IPS-18c (cell line): ENCODE measurements around the gene TYR.
A peak's percentile ranks its signal among the peaks of the same experiment; 100 is the strongest.
"Not testable (repeated sequence)": the region's sequence is repeated elsewhere in the genome, so short reads cannot be mapped to it uniquely, and the experiment has no call there.

Experiments
- H3K4me3 ChIP-seq: 2 replicates; pipeline ENCODE4 v1.7.0; 2013; ENCODE audit warnings: low read depth, mild to moderate bottlenecking, low read length, moderate library complexity; ENCODE audit not compliant: insufficient read depth
- H3K9me3 ChIP-seq: one replicate; pipeline ENCODE4 v1.6.1; 2013; ENCODE audit warnings: mild to moderate bottlenecking, low read length, moderate library complexity; ENCODE audit not compliant: control insufficient read depth, insufficient read depth

The TYR gene

DNA sequence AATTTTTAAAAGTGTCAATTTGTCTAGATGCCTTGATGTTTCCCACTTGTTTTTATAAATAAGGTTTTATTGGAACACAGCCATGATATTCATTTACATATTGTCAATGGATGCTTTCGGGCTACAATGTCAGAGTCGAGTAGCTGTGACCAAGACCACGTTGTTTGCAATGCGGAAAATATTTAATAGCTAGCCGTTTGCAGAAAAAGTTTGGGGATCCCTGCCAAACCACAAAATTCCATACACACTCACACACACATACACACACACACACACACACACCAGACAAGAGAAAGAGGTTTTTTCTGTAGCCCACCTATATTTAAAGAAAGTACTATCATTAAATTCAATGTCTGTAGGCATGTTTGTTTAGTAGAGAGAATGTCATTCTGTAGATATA, 58.3 kb downstream of the TYR start:
- no peak overlapping the region for H3K4me3 ChIP-seq
- no peaks in the 10 kb centered on the region for H3K9me3 ChIP-seq

DNA sequence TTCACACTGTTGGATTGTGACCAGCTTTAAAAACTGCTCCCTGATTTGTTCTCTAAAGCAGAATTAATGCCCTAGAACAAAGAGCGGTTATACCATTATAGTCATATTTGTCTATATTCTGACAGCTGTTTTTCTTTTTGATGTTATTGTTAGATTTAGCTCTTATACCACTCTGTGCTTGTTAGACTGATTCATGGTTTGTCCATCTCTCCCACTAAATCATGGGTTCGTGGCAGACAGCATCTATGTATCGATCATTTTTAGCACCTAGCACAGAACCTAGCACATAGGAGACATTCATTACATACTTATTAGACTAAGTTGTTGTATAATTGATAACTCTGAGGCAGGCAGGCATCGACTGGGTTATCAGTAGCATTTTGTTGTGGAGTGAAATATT, 69.3 kb downstream of the TYR start:
- H3K9me3 ChIP-seq = not testable (repeated sequence)

DNA sequence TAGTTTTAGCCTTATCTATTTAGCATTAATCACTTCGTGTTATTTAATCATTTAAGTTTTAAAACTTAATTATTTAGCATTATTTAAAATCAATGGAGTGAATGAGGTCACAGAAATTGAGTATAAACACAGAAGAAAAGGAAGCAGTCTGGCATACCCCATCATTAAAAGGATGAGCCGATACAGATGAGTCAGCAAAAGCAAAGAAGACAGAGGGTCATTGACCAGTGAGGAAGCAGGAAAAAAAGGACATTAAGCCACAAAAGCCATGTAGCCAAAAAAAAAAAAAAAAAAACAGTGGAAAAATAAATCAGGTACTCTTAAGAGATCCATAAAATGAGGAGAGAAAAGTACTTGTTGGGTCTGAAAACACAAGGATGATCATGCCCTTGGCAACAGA, 71.5 kb downstream of the TYR start:
- Histone ChIP-seq H3K4me3 (no peak overlapping the region), H3K9me3 (no peaks in the 10 kb centered on the region)

More for the DNA sequence above, 69.3 kb downstream of the TYR start:
- not testable (repeated sequence) for H3K4me3 ChIP-seq

DNA sequence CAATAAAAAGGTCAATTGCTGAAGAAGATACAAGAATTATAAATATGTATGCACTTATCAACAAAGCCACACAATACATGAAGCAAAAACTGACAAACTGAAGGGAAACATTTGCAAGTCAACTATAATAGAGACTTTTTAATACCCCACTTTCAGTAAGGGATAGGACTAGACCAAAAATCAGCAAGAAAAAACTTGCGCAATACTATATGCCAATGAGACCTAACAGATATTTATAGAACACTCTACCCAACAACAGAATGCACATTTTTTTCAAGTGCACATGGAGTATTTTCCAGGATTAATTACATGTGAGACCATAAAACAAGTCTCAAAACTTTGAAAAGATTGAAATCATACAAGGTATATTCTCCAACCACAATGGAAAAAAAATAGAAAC, 83.8 kb downstream of the TYR start:
- not testable (repeated sequence) for H3K9me3 ChIP-seq, H3K4me3 ChIP-seq

DNA sequence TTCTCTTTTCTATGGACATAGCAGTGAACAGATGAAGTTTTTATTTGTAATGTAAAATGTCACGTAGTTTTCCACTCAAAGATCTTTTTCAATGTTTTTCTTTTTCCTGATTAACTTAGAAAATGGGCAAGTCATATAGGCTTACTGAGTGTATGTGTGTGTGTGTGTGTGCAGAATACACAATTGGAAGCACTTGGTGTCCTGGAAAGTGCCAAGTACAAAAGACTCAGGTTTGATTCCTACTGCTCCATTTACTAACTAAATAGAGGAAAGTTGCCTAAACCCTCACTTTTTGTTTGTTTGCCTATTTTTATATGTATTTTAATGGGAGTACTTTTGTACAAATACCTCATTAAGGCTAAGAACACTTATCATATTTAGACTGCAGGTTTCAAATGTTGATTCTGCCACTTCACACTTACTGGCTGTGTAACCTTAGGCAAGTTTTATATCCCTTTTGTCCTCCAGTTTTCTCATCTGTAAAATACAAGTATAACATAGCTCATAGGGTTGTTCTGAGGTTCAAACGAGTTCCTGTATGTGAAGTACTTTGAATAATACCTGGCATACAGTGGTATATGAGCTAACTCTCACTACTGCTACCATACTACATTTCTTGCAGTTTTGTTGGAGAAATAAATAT, 90.1 kb downstream of the TYR start:
- no peaks in the 10 kb centered on the region for H3K9me3 ChIP-seq
- H3K4me3 ChIP-seq = no peak overlapping the region

DNA sequence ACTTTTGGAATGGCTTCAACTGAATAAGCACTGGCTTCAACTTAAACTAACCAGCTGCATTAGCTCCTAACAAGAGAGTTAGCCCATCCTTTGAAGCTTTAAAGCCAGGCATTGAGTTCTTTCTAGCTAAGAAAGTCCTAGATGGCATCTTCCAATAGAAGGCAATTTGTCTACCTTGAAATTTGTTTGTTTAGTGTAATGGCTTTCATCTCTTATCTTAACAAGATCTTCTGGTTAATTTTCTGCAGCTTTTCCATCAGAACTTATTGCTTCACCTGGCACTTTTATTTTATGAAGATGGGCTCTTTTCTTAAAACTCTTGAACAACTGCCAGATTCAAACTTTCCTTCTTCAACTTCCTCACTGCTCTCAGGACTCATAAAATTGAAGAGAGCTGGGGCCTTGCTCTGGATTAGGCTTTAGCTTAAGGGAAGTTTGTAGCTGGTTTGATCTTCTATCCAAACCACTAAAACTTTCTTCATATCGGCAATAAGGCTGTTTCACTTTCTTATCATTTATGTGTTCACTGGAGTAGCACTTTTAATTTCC, 94.9 kb downstream of the TYR start:
- H3K4me3 ChIP-seq, H3K9me3 ChIP-seq: not testable (repeated sequence)

DNA sequence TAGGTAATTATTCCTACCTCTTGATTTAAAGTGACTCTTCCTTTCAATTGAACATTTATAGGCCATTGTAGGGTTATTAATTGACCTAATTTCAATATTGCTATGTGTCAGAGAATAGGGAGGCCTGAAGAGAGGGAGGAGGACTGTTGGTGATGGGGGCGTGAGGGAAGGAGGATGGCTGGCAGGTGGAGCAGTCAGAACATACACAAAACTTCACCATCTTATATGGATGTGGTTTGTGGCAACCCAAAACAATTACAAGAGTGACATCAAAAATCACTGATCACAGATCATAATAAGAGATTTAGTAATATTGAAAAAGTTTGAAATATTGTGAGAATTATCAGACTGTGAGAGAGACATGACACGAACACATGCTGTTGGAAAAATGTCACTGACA, 95.5 kb downstream of the TYR start:
- not testable (repeated sequence) for H3K4me3 ChIP-seq

DNA sequence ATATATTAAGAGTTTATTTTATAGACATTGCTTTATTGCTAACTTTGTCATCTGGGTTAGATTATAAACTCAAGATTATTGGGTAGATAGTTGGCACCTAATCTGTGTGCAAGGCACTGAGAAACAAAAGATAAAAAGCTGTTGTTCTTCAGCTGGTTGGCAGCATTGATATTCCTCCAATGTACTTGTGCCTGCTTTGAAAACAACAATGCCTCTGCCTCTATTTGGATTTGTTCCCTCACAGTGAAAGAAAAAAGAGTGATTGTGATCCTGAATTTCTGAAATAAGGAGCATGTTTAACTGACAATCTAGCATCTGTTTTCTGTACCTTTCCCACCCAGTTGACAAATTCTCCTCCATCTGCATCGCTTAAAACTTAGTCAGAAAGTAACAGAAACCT, 98.3 kb downstream of the TYR start:
- H3K9me3 ChIP-seq = no peaks in the 10 kb centered on the region
- H3K4me3 ChIP-seq = no peak overlapping the region

More for the DNA sequence above, 95.5 kb downstream of the TYR start:
- H3K9me3 ChIP-seq = not testable (repeated sequence)

DNA sequence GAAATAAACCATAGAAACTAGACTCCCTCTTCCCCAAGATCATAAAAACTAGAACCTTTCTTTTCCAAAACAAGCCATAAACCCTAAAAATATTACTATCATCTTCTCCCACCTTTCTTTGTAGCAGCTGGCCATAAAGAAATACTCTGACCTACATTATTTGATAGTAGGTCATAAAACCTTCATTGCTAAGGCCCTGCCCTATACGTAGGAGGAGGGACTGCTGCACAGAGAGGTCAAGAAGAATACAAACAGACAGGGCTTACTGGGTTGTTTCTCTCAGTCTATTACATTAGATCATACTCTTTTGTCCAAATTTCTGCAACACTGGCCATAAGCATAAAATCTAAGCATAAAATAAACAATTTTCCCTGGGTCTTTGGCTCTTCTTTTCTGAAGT, 101.5 kb downstream of the TYR start:
- no peaks in the 10 kb centered on the region for H3K9me3 ChIP-seq
- no peak overlapping the region for H3K4me3 ChIP-seq

DNA sequence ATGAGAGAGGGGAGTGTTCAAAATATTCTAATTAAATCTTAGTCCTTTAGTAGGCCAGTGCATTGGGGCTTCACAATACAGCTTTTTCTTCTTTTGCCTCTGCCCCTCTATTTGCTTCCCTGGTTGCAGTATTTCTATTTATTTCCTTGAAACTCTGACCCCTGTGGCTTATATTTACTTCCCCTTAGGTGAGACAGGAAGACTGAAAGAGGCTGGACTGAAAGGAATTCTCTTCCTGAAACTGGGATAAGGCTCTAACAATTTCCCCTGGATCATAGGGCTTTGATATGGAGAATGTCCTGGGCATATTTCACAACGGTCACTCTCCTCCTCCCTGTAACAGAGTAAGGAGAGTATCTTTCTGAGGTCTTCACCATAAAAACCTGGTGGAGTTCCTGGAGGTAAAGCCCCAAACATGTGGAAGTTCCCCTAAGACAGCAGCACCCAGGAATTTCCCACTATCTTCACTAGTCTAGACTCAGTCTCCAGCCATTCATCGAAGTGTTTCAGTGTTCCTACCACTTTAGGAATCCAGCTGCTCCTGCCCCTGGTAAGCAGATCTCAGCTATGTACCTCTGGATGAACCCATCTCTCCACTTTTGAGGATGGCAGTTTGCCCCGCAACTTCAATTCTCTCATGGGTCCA, 103.5 kb downstream of the TYR start:
- H3K4me3 ChIP-seq, H3K9me3 ChIP-seq: not testable (repeated sequence)

DNA sequence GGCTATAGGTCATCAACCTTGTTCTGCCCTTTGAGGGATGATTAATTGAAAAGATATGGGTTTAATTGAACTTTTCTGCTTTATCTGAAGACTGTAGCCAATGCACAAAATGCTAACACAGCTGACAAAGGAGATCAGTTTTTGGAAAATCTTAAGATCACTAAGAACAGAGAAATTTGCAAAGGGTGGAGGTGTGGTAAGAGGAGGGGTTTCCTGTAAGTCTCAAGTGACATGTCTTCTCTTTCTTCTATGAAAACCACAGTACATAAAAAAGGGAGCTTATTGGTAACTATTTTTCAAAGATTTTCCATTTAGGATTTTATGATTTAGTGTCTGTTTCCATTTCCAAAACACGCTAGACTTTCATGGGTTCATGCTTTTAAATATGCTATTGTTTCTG, 108.9 kb downstream of the TYR start:
- not testable (repeated sequence) for H3K9me3 ChIP-seq, H3K4me3 ChIP-seq

DNA sequence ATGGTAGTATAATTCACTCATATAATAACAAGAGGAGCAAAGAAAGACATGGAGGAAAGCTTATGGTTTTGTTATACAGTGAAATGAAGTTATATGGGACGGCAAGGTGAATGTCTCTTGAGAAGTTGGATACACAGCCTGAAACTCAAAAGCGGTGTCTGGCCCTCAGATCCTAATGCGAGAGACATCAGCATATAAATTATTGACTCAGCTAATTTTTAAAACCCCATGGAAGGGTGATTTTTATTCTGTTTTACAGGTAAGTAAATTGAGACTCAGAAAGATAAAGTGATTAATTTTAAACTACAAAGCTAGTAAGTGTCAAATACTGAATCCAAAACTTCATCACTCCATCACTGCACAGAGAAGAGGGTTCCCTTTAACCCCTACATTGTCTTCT, 110.3 kb downstream of the TYR start:
- H3K4me3 ChIP-seq, H3K9me3 ChIP-seq: not testable (repeated sequence)

DNA sequence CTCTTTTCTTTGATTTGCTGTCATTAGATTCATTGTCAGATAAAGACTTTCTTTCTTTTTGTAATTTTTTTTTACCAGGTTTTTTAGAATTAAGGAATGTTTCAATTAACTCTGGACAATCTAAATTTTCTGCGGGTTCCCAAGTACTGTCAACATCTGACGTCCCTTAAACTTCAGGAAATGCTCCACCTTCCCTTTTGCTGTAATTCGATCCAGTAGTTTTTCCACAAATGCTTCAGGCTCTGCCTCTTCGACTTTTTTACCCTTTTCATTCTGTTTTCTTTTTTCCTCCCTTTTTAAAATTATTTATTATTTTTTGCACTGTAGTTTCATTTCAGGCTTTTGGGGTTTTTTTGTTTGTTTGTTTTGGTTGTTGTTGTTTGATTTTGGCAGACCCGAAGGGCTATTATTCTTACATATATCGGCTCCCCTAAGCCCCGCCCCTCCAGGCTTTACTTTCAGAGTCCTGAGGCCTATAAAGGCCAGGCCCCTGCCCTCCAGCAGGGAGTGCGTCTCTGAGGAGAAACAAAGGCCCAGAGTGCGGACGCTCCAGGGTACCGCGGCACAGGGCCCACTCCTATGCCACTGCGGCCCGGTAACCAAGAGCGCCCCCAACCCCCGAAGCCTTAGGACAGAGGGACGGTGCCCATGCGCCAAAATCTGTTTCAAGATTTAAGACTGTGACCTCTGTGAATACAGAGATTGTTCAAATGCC, 116.4 kb downstream of the TYR start:
- Histone ChIP-seq H3K9me3 (no peaks in the 10 kb centered on the region), H3K4me3 (peak overlapping the region; percentile 20; the same call in 1 of the 2 replicates)

DNA sequence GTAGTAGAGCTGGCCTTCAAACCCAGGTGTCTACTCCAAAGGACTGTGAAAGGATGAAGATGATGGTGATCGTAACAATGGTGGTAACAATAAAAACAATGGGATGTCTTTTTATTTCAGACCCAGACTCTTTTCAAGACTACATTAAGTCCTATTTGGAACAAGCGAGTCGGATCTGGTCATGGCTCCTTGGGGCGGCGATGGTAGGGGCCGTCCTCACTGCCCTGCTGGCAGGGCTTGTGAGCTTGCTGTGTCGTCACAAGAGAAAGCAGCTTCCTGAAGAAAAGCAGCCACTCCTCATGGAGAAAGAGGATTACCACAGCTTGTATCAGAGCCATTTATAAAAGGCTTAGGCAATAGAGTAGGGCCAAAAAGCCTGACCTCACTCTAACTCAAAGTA, 117.3 kb downstream of the TYR start:
- H3K9me3 ChIP-seq, H3K4me3 ChIP-seq: not testable (repeated sequence)

DNA sequence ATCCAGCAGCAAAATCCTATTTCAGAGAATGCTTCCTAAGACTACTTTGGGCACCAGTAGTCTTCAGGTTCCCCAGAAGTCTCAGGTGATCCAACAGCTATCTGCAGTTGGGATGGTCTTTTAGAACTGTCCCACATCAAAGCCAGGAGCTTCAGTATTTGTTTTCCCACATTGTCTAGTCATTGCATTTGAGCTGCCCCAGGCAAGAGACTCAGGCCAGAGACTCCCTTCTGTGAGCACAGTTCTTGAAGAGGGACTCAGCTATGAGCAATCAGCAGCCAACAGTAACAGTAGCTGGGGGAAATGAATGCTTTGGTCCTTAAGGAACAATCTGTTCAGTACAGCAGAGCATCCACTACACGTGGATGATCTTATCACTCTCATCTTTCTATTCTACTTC, 125.4 kb downstream of the TYR start:
- H3K4me3 ChIP-seq, H3K9me3 ChIP-seq: not testable (repeated sequence)

DNA sequence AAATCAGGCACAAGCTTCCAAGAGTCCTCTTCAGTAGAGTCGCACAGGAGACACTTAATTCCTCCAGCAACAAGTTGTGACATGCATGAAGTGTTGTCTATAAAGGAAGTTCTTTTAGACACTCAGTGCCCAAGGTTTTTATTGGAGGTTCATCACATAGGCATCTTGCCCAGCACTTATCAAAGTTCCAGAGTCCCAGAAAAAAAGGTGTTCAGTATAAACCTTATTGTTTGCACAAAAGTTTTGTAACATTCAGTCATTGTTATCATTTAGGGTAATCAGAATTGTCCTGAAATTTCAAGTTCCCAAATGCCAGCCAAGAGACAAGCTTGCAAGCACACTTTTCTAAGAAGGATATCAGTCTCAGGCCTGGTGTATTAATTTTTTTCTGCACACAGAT, 130.6 kb downstream of the TYR start:
- not testable (repeated sequence) for H3K4me3 ChIP-seq, H3K9me3 ChIP-seq

DNA sequence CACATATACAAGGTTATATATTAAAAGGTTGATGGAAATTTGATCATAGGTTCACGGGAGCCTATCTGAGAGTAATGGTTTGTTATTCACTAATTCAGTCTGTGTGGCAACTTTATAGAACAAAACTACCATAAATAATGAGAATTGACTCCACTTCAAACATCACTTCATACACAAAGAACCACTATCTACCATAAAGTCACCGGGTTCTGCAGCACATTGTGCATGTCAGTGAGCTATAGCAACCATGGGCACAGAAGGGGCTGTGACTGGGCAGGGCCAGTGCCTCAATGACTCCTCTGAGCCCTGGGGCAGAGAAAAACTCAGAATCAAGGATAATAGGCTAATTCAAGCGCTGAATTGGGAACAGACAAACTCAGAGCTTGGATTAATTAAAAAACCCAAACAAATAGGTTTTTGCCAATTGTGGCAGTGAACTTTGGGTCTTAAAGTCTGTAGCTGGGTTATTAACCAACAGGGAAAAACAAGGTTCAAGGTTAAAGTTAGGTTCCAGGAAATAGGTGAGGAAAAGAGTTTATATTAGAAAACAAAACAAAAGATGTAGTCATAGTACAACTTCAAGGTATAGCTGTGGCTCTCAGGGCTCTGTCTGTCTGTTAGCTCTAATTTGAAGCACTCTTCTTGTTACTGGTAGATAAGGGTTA, 131.8 kb downstream of the TYR start:
- not testable (repeated sequence) for H3K9me3 ChIP-seq, H3K4me3 ChIP-seq

DNA sequence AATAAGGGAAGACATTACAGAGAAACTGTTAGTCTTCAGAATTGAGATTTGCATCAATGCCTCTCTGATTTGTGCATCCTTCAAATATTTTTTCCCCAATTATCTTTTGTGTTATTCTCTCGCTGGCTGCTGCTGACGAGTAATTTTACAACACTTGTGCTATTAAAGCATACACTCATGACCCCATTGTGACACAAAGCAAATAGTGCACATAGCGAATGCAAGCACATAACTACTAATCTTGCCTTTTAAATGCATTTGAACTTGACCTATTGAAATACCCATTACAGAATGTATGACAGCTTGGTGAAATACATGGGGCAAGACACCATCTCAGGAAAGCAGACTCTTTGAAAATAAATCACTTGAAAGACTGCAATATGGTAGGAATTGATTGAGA, 132.9 kb downstream of the TYR start:
- H3K4me3 ChIP-seq, H3K9me3 ChIP-seq: not testable (repeated sequence)
